TTC549 (cell line): ENCODE results near the gene UBA1.

Experiments
- FAIRE-seq: peaks from 2 replicates; lab custom pipeline; 2012; peaks lifted over from hg19 to GRCh38; lab: Jason Lieb, UNC

UBA1 gene

DNA sequence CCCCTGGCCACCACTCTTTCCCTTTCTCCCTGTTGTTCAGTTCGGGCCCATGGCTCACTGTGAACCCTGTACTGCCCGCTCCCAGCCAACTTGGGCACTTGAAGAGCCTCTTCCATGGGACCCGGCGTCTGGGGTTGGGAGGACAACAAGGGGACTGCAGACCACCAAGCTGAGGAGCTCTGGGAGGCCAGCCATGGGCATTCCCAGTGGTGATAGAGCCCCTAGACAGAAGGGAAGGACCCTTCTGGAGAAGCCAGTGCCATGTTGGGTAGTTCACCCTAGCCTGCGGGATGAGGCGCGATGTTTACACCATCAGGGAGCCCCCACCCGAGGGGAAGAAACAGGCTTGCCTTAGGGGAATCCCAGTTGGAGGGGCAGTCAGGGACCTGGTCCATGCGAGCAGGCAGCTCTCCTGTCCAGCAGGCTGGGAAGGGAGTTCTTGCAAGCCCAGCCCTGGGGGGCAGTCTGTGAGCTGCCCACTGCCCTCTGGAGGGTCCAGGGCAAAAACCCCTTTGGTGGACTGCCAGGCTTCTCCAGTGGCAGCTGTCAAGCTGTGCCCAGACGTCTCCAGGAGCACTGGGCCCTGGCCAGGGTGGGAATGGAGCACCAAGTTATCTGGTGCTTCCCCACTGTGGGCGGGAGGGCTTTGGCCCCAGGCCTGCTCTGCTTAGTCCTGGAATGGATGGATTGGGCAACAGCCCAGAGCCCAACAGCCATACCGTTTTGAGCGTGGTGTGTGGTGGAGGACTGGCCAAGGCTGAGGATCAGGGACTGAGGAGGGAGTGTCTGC lies 23.7 kb upstream of the UBA1 start:
- no peak for FAIRE-seq

GRCh38 chrX:47170861-47171692 lies 22.6 kb upstream of the UBA1 start:
- no peak for FAIRE-seq

- FAIRE-seq: no peak
Measured at GRCh38 chrX:47171996-47172395, 21.6 kb upstream of the UBA1 start.

- FAIRE-seq: no peak
Measured at GRCh38 chrX:47172549-47172948, 21.1 kb upstream of the UBA1 start.

DNA sequence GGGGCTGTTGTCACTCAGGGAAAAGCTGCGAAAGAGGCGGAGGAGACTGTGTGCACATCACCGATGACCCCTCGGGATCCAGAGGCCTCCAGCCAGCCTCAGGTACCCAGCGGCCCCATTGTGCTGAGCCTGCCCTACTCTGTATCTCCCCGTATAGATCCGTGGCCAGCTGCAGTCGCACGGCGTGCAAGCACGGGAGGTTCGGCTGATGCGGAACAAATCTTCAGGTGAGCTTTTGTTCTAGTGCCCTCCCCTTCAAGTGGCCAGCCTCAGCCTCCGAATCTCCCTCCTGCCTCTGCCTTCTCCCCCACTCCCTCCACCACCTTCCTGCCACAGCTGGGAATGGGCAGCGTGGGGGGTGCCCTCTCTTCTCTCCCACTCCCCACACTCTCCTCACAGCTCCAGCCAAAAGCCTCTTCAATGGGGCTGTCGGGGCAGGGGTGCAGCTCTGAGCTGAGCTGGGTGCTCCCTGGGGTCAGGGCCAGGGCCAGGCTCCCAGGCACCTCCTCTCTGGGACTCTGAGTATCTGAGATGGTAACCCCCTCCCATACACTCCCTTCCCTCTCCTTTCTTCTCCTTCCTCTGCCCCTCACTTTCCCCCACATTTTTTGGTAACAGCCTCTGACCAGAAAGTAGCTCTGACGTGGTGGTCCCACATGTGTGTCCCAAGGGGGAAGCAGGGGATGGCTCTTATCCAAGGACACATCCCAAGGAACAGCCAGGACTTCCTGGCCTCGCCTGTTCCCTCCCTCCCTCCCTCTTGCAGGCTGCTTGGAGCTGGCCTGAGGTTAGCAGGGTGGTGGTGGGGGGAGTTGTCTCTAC lies 20.4 kb upstream of the UBA1 start:
- FAIRE-seq: no peak

GRCh38 chrX:47174376-47174775 lies 19.3 kb upstream of the UBA1 start:
- no peak for FAIRE-seq

DNA sequence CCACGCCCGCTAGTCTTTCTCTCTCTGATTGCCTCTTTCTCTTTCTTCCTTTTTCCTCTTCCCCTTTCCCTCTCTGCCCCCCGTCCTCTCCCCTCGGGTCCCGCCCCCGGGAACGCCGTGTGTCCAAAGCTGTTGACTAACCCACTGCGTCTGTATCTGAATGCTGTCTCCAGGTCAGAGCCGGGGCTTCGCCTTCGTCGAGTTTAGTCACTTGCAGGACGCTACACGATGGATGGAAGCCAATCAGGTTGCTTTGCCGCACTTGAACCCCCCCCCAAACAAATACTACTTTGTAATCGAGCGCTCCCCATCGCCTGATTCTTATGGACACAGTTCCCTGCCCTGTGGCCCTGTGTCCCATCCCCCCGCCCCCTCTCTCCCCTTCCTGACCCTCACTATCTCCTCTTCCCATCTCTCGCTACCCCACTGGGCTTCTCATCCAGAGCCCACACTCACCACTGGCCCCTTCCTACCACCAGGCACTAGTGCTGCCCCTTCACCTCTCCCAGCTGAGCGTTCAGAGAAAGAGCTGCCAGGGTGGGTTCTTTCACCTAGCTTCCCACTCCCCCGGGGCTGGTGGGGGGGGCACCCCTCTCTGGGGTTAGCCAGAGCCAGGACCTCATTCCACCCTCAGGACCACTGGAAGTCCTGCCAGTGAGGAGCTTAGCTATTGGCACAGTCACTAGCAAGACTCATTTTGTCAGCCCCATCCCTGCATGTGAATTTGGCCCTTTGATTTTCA lies 18.6 kb upstream of the UBA1 start:
- FAIRE-seq: no peak

GRCh38 chrX:47175588-47175980 lies 18.0 kb upstream of the UBA1 start:
- no peak for FAIRE-seq

DNA sequence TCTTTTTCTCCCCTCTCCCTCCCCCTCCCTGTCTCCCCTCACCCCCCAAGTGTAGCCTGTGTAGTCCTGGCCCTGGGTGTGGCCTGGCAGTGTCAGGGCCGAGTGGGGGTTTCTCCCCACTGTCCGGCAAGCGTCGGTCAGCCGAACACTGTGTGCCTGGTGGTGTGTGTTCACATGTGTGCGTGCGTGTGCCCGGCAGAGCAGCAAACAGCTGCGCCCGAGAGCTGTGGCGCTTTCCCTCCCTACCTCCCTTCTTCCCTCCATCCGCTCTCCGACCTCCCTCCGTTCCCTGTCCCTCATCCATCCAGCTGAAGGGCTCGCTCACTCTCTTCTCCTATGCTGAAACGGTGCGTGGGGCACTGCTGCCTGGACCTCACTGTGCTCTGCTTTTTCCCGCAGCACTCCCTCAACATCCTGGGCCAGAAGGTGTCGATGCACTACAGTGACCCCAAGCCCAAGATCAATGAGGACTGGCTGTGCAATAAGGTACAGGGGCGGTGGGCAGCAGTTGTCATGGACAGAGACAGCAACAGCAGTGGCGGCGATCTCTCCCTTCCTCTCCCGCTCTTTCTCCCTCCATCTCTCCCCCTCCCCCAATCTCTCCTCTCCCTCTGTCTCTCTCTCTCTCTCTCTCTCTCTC lies 17.4 kb upstream of the UBA1 start:
- no peak for FAIRE-seq

GRCh38 chrX:47177079-47177478 lies 16.6 kb upstream of the UBA1 start:
- FAIRE-seq: no peak

DNA sequence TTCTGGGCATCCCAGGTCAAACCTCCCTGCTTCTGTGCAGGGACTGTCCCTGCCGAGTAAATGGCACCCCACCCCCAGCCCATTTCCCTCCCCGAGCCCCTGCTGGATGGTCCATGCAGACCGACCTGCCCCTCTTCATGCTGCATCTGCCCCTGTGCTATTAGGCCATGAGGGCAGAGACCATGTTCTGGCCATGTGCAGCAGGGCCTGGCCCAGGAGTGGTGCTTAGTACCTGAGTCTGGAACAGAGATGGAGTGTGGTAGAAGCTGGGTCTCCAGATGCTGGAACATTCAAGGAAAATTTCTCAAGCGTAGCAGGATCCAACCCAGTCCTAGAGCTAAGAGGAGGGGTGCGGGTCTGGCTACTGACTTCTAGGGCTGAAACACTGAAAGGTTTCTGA lies 15.3 kb upstream of the UBA1 start:
- FAIRE-seq: no peak

GRCh38 chrX:47179221-47179927 lies 14.3 kb upstream of the UBA1 start:
- FAIRE-seq: no peak

DNA sequence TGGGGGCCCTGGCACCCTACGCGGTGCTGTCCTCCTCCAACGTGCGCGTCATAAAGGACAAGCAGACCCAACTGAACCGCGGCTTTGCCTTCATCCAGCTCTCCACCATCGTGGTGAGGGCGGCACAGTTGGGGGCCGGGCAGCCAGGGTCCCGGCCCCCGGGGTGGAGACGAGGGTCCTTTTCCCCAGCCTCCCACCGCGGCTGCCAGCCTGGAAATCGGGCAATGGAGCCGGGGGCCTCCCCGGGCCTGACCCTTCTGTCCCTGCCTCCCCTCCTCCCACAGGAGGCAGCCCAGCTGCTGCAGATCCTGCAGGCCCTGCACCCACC lies 13.7 kb upstream of the UBA1 start:
- no peak for FAIRE-seq

- no peak for FAIRE-seq
Measured at GRCh38 chrX:47180346-47180745, 13.3 kb upstream of the UBA1 start.

DNA sequence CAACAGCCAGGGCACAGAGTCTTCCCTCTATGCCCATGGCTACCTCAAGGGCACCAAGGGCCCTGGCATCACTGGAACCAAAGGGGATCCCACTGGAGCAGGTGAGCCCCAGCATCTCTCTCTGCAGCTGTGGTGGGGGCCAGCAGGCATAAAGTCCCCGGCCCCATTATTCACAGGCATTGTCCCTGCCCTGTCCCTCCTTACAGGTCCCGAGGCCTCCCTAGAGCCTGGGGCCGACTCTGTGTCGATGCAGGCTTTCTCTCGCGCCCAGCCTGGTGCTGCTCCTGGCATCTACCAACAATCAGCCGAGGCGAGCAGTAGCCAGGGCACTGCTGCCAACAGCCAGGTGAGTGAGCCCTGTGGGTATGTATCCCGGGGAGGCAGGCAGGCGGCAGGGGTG lies 12.3 kb upstream of the UBA1 start:
- FAIRE-seq: no peak

DNA sequence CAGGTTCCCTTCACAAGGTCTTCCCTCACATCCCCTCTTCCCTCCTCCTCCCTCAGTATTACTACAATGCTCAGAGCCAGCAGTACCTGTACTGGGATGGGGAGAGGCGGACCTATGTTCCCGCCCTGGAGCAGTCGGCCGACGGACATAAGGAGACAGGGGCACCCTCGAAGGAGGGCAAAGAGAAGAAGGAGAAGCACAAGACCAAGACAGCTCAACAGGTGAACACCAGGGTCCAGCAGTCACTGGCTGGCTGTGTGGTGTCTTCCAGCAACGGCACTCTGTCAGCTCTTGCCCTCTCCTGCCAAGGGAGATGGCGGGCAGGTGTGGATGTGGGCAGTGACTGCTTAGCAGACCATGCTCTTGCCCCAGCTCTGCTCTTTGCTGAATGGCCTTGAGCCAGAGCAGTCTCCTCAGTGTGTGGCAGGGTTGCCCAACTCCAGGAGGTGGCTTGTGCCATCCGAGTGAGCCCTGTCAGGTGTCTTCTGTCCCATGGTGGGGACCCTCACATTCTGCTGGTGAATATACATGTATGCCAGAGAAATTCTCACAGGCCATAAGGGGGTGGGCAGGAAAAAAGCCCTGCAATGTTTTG lies 11.4 kb upstream of the UBA1 start:
- no peak for FAIRE-seq

DNA sequence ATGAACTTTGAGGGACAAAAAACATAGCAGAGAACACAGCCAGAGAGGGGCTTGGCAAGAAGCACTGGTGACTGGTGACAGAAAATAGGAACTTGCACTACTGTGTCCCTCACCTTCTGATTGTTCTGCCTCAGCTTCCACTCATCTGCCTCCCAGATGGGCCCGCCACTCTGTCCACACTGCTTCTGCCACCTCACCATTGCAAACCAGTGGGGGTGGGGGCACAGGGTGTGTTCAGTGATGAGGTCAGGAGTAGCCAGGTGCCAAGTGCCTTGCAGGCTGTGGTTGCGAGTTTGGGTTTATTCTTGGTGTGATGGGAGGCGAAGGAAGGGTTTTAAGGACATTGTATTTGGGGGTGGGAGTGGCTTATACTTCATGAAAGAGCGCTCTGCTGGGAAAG lies 9.1 kb upstream of the UBA1 start:
- no peak for FAIRE-seq

DNA sequence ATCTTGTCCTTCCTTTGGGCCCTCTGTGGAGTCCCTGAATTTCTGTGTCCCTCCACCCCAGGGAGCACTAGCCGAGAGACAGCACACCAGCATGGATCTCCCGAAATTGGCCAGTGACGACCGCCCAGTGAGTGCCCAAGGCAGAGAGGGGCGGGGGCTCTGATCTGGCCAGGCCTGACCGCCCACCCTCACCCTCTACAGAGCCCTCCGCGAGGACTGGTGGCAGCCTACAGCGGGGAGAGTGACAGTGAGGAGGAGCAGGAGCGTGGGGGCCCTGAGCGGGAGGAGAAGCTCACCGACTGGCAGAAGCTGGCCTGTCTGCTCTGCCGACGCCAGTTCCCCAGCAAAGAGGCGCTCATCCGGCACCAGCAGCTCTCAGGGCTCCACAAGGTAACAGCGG lies 8.4 kb upstream of the UBA1 start:
- FAIRE-seq: no peak

GRCh38 chrX:47186096-47186740 lies 7.4 kb upstream of the UBA1 start:
- no peak for FAIRE-seq

DNA sequence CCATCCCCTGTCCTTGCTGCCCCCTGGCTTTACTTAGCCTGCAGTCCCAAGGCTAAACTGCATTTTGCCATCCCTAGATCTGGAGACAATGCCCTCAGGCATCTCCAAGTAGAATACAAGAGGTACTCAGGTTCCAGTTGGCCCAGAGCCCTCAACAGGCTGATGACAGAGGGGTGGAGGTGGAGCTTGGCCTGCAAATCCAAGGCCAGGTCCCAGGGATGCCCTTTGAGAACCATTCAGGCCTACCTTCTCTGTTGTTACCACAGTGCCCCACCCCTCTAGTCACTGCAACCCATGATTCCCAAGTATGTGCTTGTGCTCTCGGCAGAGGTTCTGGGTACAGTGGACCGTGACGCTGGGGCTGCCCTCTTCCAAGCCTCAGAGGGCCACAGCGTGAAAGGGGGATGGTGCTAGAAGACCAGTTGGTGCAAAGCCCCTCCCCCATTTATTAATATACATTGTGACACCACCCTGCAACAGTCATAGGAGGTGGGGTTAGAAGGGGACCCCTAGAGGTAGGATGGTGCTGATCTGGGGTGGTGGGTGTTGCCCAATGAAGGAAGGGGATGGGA lies 6.4 kb upstream of the UBA1 start:
- no peak for FAIRE-seq
